GM18498 (cell line): ENCODE measurements around the gene FAM13C.

Experiments used
- ATAC-seq: cut with Tn5 transposase; IDR thresholded peaks from one replicate; pipeline ENCODE4 v1.9.1; 2021; ENCODE audit warnings: mild to moderate bottlenecking, moderate library complexity; ENCODE audit not compliant: unreplicated experiment

FAM13C gene

DNA sequence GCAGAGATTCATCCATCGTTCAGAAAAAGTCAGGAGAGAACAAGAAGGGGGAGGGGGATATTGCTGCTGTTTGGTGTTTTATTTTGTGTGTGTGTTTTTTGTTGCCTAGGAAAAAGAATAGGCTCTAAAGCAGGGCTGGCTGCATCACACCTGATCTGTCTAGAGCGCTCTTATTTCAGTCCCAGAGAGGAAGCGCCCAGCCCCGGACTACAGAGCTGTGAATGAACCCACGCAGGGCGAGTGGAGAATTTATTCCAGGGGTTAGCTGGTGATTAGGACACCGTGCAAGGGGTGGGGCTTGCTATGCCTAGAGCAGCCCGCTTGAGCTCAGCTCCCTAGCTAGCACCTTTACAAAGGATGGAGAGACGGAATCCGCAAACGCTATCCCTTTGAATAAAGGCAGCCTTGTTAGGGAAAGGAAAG, 621 bp upstream of the FAM13C start:
- peak; percentile 28 for ATAC-seq

DNA sequence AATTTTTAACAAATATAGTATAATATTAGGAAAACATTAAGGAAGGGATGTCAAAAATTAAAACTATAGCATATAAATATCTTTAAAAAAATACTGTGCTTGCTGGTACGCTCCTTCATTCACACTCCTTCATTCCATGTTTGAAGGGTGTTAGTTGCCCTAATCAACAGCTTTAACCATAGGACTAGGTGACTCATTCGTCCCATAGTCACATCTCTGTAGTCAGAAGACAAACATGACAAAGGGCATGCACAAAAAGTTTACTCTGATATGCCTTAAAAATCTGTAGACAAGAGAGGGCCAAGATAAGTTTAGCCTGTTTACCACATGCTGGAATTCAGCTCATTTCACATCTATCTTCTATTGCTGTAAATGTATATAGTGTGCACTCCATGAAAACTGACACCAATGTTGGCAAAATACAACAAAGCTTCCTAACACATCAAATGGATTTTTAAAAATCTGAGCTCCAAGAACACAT, 646 bp downstream of the FAM13C start:
- ATAC-seq, result no peak

DNA sequence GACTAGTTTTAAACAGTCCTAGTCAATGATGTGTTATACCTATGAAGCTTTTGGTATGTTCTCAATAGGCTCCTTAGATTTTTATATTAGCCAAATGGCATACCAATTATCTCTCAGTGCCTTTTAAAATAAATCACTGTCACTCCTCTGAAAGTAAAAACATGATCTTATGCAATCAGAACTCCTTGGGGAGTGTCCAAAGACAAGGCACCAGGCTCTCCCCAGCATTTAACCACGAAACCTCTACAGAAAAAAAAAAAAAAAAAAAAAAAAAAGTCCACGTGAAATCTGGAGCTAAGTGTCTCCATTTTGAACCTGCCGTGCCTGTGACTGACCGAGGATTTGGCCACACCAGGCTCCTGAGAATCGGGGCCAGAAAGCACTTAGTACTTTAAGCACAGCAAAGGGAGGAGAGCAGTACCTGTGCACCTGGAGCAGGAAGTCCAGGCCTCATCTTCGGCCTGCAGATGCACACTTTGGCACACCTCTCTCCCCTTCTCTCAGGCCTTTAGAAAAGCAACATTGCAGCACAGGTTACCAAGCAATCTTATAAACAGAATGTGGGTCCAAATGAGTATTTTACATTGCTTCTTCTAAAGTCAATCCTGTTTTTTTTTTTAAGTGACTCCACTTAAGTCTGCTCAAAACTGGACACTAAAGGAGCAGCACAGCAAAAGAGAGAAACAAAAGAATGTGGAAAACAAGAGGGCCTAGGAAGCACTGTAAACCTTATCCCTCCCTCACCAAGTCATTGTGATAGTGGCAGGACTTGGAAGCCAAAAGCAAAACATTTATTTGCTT, 1.5 kb downstream of the FAM13C start:
- no peak for ATAC-seq

GRCh38 chr10:59358576-59358975, 3.8 kb downstream of the FAM13C start:
- ATAC-seq, result no peak

DNA sequence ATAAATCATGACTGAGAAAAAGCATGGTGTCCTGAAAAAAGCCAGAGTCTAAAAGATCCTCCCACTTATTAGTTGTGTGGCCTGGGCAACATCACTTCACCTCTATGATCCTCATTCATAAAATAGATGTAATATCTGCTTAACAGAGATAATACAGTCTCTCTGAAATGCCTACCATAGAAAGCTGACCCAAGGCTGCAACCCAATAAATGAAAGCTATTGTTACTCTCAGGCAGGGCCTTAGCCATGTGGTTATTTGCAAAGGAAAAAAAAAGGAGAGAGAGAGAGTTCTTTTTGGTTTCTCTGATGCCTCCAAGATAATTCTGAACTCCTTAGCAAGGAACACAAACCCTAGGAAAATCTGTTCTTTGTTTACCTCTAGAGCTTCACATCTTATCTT, 7.9 kb downstream of the FAM13C start:
- no peak for ATAC-seq

DNA sequence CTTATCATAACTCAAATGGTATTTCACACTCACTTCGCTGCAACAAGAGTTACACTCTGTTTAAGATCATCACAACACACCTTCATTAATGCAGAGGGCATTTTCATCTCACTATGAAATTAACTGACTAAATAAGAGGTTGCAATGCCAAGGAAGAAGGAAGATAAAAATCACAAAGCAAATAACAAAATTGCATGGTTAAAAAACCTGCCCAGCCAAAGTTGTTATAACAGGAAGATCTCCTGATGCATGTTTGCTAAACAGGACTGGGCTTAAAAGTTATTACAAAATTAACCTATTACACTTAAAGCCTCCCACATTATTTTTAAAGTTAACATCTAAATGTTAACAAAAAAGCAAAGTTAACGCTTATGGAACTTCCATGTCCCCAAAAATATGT, 11.8 kb downstream of the FAM13C start:
- no peak for ATAC-seq

DNA sequence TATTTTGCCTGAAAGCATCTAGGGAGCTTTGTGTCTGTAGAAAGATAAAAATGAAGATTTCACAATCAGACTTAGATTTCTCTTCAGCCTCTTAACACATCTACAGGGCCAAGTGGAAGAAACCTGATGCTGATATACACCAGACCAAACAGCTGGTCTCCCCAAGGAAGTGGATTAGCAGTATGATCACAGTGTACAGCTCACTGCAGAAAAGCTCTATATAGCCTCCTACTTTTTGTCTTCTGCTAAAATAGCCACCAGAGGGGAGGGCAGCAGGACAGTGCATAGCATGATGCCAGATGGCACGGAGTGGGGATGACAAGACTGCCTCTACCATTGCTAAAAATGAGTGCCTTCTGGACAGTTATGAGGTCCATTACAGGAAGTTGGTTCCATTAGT, 16.0 kb downstream of the FAM13C start:
- no peak for ATAC-seq

GRCh38 chr10:59342723-59343122, 19.6 kb downstream of the FAM13C start:
- ATAC-seq, result no peak

- no peak for ATAC-seq
Measured at GRCh38 chr10:59342000-59342399, 20.3 kb downstream of the FAM13C start.

DNA sequence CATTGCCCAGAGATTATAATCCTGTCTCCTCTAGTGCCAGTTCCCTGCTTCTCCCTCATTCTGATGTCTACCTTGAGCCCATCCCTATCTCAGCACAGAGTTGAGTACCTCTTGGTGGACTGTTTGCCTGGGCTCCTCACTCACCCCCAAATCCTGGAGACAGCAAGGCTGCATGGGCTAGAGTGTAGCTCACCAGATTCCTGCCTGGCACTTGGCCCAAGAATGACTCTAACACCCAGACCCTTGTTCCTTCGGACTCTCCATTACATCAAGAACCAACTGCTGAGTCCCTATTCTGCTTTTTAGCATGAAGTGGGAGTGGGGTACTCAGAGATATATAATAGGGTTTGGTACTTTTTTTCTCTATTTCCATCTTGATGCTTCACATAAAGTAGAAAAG, 22.1 kb downstream of the FAM13C start:
- no peak for ATAC-seq

DNA sequence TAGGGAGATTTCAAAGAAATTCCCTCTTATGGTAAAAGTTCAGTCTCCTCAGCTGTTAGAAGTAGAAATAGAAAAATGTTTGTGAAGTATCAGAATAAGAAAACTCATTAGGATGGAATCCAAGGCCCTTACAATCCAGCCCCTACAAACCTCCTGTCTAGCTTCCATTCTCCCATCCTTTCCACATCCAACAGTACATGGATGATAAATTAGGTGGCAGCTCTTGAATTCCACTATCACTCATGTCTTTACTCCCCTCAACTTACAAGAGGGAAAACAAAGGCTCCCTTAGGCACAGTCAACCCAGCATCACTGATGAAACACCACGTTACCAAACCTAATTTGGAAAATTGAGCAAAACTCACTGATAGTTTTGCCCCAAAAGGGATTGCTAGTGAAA, 23.0 kb downstream of the FAM13C start:
- ATAC-seq, result no peak

GRCh38 chr10:59337201-59337652, 25.1 kb downstream of the FAM13C start:
- no peak for ATAC-seq

- ATAC-seq, result no peak
Measured at GRCh38 chr10:59336632-59337031, 25.7 kb downstream of the FAM13C start.

GRCh38 chr10:59335497-59335896, 26.9 kb downstream of the FAM13C start:
- no peak for ATAC-seq

DNA sequence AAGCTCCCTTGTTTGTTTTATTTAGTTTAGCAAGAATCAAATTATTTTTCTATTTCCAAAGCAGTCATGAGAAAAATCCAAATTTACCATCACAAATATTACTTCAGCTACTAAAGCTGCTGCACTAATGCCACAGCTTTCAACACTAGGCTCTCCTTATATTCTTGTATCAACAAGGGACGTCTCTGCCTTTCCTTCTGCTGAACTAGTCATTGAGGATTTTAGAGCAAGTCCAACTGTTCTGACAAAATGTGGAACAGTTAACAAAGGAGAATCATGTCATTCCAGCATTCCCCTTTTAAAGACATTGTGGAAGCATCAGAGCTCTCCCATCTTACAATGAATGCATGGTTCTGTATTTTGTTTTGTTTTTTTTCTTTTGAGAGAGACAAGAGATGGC, 28.6 kb downstream of the FAM13C start:
- ATAC-seq, result no peak

DNA sequence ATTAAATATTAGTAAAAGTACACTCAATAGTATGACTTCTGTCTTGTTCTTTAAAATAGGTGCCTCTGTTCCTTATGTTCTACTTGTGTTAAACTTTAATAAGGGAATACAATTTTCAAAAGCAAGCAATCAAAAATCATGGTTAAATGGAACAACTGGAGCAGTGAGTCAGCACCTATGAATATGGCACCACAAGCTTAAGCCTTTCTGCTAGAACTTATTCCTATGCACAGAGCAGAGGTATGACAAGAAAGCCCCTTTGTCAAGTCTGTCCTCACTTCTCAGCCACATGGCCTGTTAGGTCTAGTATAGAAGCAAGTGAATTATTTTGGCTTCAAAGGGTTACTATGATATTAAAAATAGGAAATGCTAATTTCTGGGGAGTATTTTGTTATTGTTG, 29.8 kb downstream of the FAM13C start:
- no peak for ATAC-seq

- ATAC-seq, result no peak
Measured at GRCh38 chr10:59331661-59332060, 30.7 kb downstream of the FAM13C start.

- ATAC-seq, result no peak
Measured at GRCh38 chr10:59325116-59325515, 37.2 kb downstream of the FAM13C start.

GRCh38 chr10:59324597-59324996, 37.8 kb downstream of the FAM13C start:
- no peak for ATAC-seq

DNA sequence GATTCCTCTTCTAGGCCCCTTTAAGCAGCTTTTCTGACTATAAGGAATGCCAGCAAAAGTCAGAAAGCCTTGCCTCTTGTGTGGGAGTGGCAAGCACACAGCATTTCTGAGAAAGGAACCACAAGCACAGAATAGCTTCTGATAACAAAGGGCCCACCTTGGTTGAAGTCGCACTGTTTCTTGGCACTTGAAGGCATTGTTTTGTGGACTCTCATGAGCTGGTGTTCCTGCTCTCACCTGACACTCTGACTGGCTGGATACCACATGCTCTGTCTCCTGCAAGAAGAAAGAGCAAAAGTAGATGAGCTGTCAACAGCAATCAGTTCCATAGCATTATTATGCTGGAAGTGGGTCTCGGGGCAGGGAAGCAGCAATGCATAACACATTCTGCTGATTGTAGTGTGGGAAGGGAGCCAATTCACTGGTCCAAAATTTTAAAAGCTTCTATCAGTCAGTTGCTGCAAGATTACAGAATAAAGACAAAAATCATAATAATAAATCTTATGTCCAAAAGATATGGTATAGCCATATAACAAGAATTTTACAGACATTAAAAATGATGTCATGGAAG, 38.4 kb downstream of the FAM13C start:
- no peak for ATAC-seq

- ATAC-seq, result no peak
Measured at GRCh38 chr10:59323036-59323459, 39.3 kb downstream of the FAM13C start.

GRCh38 chr10:59322131-59322530, 40.2 kb downstream of the FAM13C start:
- ATAC-seq, result no peak
